ENCODE data around the gene ZBTB9.
"Not testable (repeated sequence)": the region's sequence is repeated elsewhere in the genome, so short reads cannot be mapped to it uniquely, and the experiment has no call there.

Gene ZBTB9

DNA sequence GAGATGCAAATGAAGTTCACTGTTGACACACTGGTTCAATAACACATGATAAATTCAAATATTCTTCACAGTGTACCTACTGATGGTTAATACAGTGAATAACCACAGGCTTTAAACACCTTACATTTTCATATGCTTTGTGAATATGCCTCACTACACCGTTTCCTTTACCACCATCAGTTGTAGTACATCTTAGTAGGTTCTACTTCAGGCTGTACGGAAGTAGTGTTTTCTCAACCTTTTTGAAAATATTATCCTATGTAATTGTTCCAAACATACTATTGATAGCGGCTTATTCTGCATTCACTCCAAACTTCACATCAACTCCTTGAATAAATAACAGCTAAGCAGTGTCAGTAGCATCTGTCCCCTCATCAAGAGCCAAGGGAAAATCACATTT is 15.3 kb downstream of the ZBTB9 start:
- TF ChIP-seq, protein P1, sequence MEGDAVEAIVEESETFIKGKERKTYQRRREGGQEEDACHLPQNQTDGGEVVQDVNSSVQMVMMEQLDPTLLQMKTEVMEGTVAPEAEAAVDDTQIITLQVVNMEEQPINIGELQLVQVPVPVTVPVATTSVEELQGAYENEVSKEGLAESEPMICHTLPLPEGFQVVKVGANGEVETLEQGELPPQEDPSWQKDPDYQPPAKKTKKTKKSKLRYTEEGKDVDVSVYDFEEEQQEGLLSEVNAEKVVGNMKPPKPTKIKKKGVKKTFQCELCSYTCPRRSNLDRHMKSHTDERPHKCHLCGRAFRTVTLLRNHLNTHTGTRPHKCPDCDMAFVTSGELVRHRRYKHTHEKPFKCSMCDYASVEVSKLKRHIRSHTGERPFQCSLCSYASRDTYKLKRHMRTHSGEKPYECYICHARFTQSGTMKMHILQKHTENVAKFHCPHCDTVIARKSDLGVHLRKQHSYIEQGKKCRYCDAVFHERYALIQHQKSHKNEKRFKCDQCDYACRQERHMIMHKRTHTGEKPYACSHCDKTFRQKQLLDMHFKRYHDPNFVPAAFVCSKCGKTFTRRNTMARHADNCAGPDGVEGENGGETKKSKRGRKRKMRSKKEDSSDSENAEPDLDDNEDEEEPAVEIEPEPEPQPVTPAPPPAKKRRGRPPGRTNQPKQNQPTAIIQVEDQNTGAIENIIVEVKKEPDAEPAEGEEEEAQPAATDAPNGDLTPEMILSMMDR (IDR thresholded peaks at IDR 0.05; ENCODE audit: low read depth, low read length, missing control alignments): no peak
- no peak for DNase-seq (ENCODE audit: low read depth)
- no peak overlapping the region for H3K4me3 ChIP-seq (ENCODE audit: low read depth, low read length)

DNA sequence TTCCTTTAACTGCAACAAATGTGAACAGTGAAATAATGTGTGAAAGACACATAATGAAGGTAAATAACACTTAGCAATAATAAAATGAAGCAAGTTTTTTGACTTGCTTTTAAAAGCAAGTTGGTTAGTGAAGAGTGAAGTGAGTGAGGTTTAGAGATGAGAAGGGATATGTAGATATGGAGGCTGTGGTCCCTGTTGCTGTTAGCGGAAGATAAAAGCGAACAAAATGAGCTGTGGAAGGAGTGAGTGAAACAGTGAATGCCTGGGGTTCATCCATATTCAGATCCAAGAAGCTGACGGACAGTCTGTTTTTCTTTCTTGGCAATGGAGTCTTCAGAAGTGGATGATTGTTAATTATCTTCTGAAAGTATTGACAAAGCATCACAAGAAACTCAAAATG is 23.5 kb downstream of the ZBTB9 start:
- no peak for DNase-seq (ENCODE audit: low read depth)
- TF ChIP-seq, protein P1 (IDR thresholded peaks at IDR 0.05; ENCODE audit: low read depth, low read length, missing control alignments): no peak
- no peak overlapping the region for H3K4me3 ChIP-seq (ENCODE audit: low read depth, low read length)

DNA sequence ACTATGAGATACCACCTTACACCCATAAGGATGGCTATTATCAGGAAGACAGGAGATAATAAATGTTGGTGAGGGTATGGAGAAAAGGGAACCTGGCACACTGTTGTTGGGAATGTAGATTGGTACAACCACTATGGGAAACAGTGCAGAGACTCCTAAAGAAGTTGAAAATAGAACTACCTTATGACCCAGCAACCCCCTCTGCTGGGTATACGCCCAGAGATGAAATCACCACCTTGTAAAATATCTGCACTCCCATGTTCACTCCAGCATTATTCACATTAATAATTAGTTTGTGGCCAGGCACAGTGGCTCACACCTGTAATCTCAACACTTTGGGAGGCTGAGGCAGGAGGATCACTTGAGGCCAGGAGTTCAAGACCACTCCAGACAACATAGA is 26.8 kb downstream of the ZBTB9 start:
- TF ChIP-seq, protein P1 (IDR thresholded peaks at IDR 0.05; ENCODE audit: low read depth, low read length, missing control alignments): no peak
- H3K4me3 ChIP-seq (ENCODE audit: low read depth, low read length): no peak overlapping the region
- no peak for DNase-seq (ENCODE audit: low read depth)

DNA sequence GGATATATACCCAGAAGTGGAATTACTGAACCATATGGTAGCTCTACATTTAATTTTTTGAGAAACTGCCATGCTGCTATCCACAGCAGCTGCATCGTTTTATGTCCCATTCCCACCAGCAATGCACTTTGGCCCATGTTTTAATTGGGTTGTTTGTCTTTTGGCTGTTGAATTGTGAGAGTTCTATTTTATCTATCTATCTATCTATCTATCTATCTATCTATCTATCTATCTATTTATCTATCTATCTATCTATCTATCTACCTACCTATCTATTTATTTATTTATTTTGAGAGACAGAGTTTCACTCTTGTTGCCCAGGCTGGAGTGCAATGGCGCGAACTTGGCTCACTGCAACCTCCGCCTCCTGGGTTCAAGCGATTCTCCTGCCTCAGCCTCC is 28.2 kb downstream of the ZBTB9 start:
- DNase-seq (ENCODE audit: low read depth); H3K4me3 ChIP-seq (ENCODE audit: low read depth, low read length): not testable (repeated sequence)

GRCh38 chr6:33483678-33484077 is 29.3 kb downstream of the ZBTB9 start:
- DNase-seq (ENCODE audit: low read depth): no peak
- TF ChIP-seq, protein P1 (IDR thresholded peaks at IDR 0.05; ENCODE audit: low read depth, low read length, missing control alignments): no peak
- H3K4me3 ChIP-seq (ENCODE audit: low read depth, low read length): no peak overlapping the region

DNA sequence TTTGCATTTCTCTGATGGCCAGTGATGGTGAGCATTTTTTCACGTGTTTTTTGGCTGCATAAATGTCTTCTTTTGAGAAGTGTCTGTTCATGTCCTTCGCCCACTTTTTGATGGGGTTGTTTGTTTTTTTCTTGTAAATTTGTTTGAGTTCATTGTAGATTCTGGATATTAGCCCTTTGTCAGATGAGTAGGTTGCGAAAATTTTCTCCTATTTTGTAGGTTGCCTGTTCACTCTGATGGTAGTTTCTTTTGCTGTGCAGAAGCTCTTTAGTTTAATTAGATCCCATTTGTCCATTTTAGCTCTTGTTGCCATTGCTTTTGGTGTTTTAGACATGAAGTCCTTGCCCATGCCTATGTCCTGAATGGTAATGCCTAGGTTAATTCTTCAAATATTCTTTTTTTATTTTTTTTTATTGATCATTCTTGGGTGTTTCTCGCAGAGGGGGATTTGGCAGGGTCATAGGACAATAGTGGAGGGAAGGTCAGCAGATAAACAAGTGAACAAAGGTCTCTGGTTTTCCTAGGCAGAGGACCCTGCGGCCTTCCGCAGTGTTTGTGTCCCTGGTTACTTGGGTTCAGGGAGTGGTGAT is 30.4 kb downstream of the ZBTB9 start:
- not testable (repeated sequence) for H3K4me3 ChIP-seq (ENCODE audit: low read depth, low read length); DNase-seq (ENCODE audit: low read depth)

GRCh38 chr6:33485680-33486079 is 31.3 kb downstream of the ZBTB9 start:
- H3K4me3 ChIP-seq (ENCODE audit: low read depth, low read length); DNase-seq (ENCODE audit: low read depth): not testable (repeated sequence)

DNA sequence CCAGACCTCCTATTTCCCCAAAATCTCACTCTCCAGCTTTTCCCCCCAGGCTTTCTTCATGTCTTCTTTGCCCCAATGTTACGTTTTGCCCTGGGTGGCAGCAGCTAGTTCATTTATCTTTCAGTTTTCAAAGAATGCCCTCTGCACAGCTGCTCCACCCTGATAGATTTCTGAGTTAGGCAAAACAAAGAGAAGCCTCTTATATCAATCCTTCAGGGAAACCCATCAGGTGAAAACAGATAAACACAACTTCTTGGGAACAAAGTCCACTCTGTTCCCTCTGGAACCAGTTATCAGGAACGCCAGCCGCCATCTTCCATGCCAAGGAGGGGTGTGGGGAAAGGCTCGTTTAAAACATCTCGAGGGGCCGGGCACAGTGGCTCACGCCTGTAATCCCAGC is 34.0 kb downstream of the ZBTB9 start:
- no peak for DNase-seq (ENCODE audit: low read depth)
- TF ChIP-seq, protein P1 (IDR thresholded peaks at IDR 0.05; ENCODE audit: low read depth, low read length, missing control alignments): no peak
- no peak overlapping the region for H3K4me3 ChIP-seq (ENCODE audit: low read depth, low read length)

- H3K4me3 ChIP-seq (ENCODE audit: low read depth, low read length): no peak overlapping the region
- TF ChIP-seq, protein P1 (IDR thresholded peaks at IDR 0.05; ENCODE audit: low read depth, low read length, missing control alignments): no peak
- DNase-seq (ENCODE audit: low read depth): no peak
Observed at GRCh38 chr6:33490198-33490597, 35.8 kb downstream of the ZBTB9 start.

All from GM12864 (cell line).